ENCODE results near the gene KSR1. TPM values are rescaled to one million over a fixed set of nuclear protein-coding genes. Genes with fewer than 3 reads are reported as not detected.
"Not testable (repeated sequence)": the region's sequence is repeated elsewhere in the genome, so short reads cannot be mapped to it uniquely, and the experiment has no call there.

KSR1 gene
- total RNA-seq, 1 experiment from 2014 or later: 41.7 TPM

DNA sequence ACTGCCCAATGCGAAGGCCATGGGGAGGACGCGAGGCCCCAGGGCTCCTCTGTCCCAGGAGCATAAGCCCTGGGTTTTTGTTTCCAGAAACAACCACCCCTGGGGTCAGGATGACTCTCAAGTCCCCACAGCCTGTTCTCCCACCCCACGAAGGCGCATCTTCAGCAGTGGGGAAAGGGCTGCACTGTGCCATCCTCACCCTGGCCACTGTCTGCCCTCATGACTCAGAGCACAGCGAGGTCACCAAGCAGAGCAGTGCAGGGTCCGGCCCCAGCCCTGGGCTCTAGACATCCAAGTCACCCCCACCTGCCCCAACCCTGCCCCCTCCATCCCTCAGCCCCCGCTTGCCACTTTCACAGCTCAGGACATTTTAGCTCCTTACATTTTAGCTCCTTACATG is 22.7 kb upstream of the KSR1 start:
- Histone ChIP-seq H3K36me3 (ENCODE audit: insufficient read depth, low read length, poor library complexity, severe bottlenecking) (no peaks in the 10 kb centered on the region), H3K4me3 (ENCODE audit: low read depth, low read length, poor library complexity, severe bottlenecking) (no peak overlapping the region), H3K4me1 (ENCODE audit: insufficient read depth, low read length, poor library complexity, severe bottlenecking) (no peaks in the 10 kb centered on the region), H3K9me3 (ENCODE audit: low read depth, low read length, poor library complexity, severe bottlenecking) (no peaks in the 10 kb centered on the region), H3K27ac (ENCODE audit: low read depth, low read length, poor library complexity, severe bottlenecking) (no peak overlapping the region), H3K27me3 (replicated peaks; ENCODE audit: insufficient read depth, low read depth, low read length, poor library complexity) (no peaks in the 10 kb centered on the region)
- DNase-seq (ENCODE audit: low spot score): no peak
- CTCF ChIA-PET: no interaction called here
- TF ChIP-seq, protein P1, sequence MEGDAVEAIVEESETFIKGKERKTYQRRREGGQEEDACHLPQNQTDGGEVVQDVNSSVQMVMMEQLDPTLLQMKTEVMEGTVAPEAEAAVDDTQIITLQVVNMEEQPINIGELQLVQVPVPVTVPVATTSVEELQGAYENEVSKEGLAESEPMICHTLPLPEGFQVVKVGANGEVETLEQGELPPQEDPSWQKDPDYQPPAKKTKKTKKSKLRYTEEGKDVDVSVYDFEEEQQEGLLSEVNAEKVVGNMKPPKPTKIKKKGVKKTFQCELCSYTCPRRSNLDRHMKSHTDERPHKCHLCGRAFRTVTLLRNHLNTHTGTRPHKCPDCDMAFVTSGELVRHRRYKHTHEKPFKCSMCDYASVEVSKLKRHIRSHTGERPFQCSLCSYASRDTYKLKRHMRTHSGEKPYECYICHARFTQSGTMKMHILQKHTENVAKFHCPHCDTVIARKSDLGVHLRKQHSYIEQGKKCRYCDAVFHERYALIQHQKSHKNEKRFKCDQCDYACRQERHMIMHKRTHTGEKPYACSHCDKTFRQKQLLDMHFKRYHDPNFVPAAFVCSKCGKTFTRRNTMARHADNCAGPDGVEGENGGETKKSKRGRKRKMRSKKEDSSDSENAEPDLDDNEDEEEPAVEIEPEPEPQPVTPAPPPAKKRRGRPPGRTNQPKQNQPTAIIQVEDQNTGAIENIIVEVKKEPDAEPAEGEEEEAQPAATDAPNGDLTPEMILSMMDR (conservative IDR thresholded peaks at IDR 0.05; ENCODE audit: low read depth, low read length): no peak
- TF ChIP-seq EZH2 (IDR thresholded peaks at IDR 0.05; ENCODE audit: borderline replicate concordance, low read depth, low read length, poor library complexity, severe bottlenecking): no peak
- BruUV-seq (replicated peaks): no TSS peak
- intact Hi-C loops (cut with micrococcal nuclease; ENCODE audit: unreplicated experiment): no loop called here
- POLR2A ChIA-PET (ENCODE audit: low non-redundant PET): no interaction called here

DNA sequence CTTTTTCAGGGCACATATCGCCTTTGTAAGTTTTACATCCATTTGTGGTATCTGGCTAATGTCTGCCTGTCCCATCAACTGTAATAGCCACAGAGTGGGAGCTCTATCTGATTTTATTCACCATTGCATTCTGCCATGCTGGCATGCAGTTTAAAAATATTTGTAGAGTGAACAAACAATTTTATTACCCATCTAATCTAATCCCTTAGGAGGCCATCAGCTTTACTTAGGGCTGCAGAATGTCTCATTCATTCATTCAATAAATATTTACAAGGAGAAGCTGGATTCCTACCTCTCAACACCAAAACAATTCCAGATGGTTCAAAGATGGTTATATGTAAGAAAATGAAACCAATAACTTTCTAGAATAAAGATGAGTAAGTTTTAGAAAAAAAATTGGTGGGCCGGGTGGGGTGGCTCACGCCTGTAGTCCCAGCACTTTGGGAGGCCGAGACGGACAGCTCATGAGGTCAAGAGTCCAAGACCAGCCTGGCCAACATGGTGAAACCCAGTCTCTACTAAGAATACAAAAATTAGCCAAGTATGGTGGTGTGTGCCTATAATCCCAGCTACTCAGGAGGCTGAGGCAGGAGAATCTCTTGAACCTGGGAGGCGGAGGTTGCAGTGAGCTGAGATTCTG is 20.7 kb upstream of the KSR1 start:
- H3K27me3 ChIP-seq (replicated peaks; ENCODE audit: insufficient read depth, low read depth, low read length, poor library complexity); intact Hi-C loops (cut with micrococcal nuclease; ENCODE audit: unreplicated experiment); H3K36me3 ChIP-seq (ENCODE audit: insufficient read depth, low read length, poor library complexity, severe bottlenecking); CTCF ChIA-PET; H3K27ac ChIP-seq (ENCODE audit: low read depth, low read length, poor library complexity, severe bottlenecking); H3K4me3 ChIP-seq (ENCODE audit: low read depth, low read length, poor library complexity, severe bottlenecking); H3K9me3 ChIP-seq (ENCODE audit: low read depth, low read length, poor library complexity, severe bottlenecking); DNase-seq (ENCODE audit: low spot score); BruUV-seq (replicated peaks); H3K4me1 ChIP-seq (ENCODE audit: insufficient read depth, low read length, poor library complexity, severe bottlenecking): not testable (repeated sequence)
- POLR2A ChIA-PET (ENCODE audit: low non-redundant PET): interaction anchor here (0.7 kb wide), 1 partner anchor 27 kb away, joined by 3 read pairs; no protein-coding TSS in a partner anchor

GRCh38 chr17:27438348-27438998 is 17.8 kb upstream of the KSR1 start:
- no TSS peak for BruUV-seq (replicated peaks)
- Histone ChIP-seq H3K4me3 (ENCODE audit: low read depth, low read length, poor library complexity, severe bottlenecking) (no peak overlapping the region), H3K9me3 (ENCODE audit: low read depth, low read length, poor library complexity, severe bottlenecking) (no peaks in the 10 kb centered on the region), H3K27me3 (replicated peaks; ENCODE audit: insufficient read depth, low read depth, low read length, poor library complexity) (no peaks in the 10 kb centered on the region), H3K4me1 (ENCODE audit: insufficient read depth, low read length, poor library complexity, severe bottlenecking) (no peaks in the 10 kb centered on the region), H3K27ac (ENCODE audit: low read depth, low read length, poor library complexity, severe bottlenecking) (no peak overlapping the region), H3K36me3 (ENCODE audit: insufficient read depth, low read length, poor library complexity, severe bottlenecking) (no peaks in the 10 kb centered on the region)
- DNase-seq (ENCODE audit: low spot score): no peak
- POLR2A ChIA-PET (ENCODE audit: low non-redundant PET): no interaction called here
- CTCF ChIA-PET: no interaction called here
- intact Hi-C loops (cut with micrococcal nuclease; ENCODE audit: unreplicated experiment): no loop called here
- TF ChIP-seq EZH2 (IDR thresholded peaks at IDR 0.05; ENCODE audit: borderline replicate concordance, low read depth, low read length, poor library complexity, severe bottlenecking): no peak
- TF ChIP-seq, protein P1 (conservative IDR thresholded peaks at IDR 0.05; ENCODE audit: low read depth, low read length): no peak

DNA sequence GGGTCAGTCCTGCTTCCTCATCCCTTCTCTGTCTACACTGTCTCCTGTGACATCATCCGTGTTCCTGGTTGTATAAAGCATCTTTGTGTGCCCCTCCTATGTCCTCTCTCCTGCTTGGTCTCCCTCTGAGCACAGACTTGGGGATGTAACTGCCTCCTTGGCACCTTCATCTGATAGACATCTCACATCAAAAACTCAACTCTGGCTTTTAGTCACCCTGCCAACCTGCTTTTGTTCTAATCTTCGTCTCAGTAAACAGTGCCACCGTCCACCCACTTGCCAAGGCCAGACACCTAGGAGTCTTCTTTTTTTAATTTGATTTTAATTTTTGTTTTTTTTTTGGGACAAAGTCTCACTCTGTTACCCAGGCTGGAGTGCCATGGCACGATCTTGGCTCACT is 16.9 kb upstream of the KSR1 start:
- BruUV-seq (replicated peaks): no TSS peak
- POLR2A ChIA-PET (ENCODE audit: low non-redundant PET): no interaction called here

More for the DNA sequence above, 16.9 kb upstream of the KSR1 start:
- intact Hi-C loops (cut with micrococcal nuclease; ENCODE audit: unreplicated experiment): no loop called here
- no peaks in the 10 kb centered on the region for H3K36me3 ChIP-seq (ENCODE audit: insufficient read depth, low read length, poor library complexity, severe bottlenecking)
- H3K4me3 ChIP-seq (ENCODE audit: low read depth, low read length, poor library complexity, severe bottlenecking): no peak overlapping the region
- H3K27me3 ChIP-seq (replicated peaks; ENCODE audit: insufficient read depth, low read depth, low read length, poor library complexity): no peaks in the 10 kb centered on the region
- H3K27ac ChIP-seq (ENCODE audit: low read depth, low read length, poor library complexity, severe bottlenecking): no peak overlapping the region
- no peaks in the 10 kb centered on the region for H3K9me3 ChIP-seq (ENCODE audit: low read depth, low read length, poor library complexity, severe bottlenecking)
- CTCF ChIA-PET: no interaction called here
- no peak for TF ChIP-seq EZH2 (IDR thresholded peaks at IDR 0.05; ENCODE audit: borderline replicate concordance, low read depth, low read length, poor library complexity, severe bottlenecking)
- DNase-seq (ENCODE audit: low spot score): no peak
- no peaks in the 10 kb centered on the region for H3K4me1 ChIP-seq (ENCODE audit: insufficient read depth, low read length, poor library complexity, severe bottlenecking)
